PC-9 (cell line): ENCODE measurements around the gene KRT6C. TPM values are rescaled to one million over a fixed set of nuclear protein-coding genes. Genes with fewer than 3 reads are reported as not detected.

Source experiments
- BruUV-seq: library from RNA; stranded (reverse); fragments of 400-500 nt; replicated peaks from 2 replicates; lab custom pipeline; 2021; lab: Mats Ljungman, UMichigan
- CTCF ChIA-PET: fragments of 300-600 bp; sonication (Branson Sonifier 250); formaldehyde crosslinking; loops from one replicate; lab custom pipeline; 2022; ENCODE audit warnings: antibody characterized with exemption; lab: Charles Lee
- POLR2A ChIA-PET: fragments of 300-600 bp; sonication (Branson Sonifier 250); formaldehyde crosslinking; loops from one replicate; lab custom pipeline; 2022; ENCODE audit warnings: antibody characterized with exemption; ENCODE audit not compliant: unreplicated experiment; lab: Charles Lee
- DNase-seq, 2 experiments: peaks; one replicate each; pipeline versions ENCODE4 v3.0.0 to v3.0.0-alpha.2; 2015 to 2022; ENCODE audit warnings: mixed read lengths in 1 of 2
- H2AFZ ChIP-seq: fragments of 200-600 bp; sonication (generic); 2 replicates; pipeline ENCODE4 v1.8.1; 2017; ENCODE audit warnings: antibody characterized with exemption
- H3F3A ChIP-seq: fragments of 200-600 bp; sonication (generic); 2 replicates; pipeline ENCODE4 v1.8.1; 2017; ENCODE audit warnings: antibody characterized with exemption, mild to moderate bottlenecking, low read depth; ENCODE audit not compliant: insufficient read depth
- H3K27ac ChIP-seq: fragments of 200-600 bp; sonication (generic); 2 replicates; pipeline ENCODE4 v1.6.1; 2016; ENCODE audit warnings: mixed run types
- H3K27me3 ChIP-seq: fragments of 200-600 bp; sonication (generic); 2 replicates; pipeline ENCODE4 v1.6.1; 2016; ENCODE audit warnings: low read depth, mixed run types; ENCODE audit not compliant: insufficient read depth
- H3K36me3 ChIP-seq: fragments of 200-600 bp; sonication (generic); 2 replicates; pipeline ENCODE4 v1.6.1; 2016; ENCODE audit warnings: low read depth, mixed run types
- H3K4me1 ChIP-seq: fragments of 200-600 bp; sonication (generic); replicated peaks from 2 replicates; pipeline ENCODE4 v1.6.1; 2016; ENCODE audit warnings: mixed run types; ENCODE audit not compliant: insufficient read depth
- H3K4me2 ChIP-seq: fragments of 200-600 bp; sonication (generic); 2 replicates; pipeline ENCODE4 v1.6.1; 2017; ENCODE audit warnings: mixed run types
- H3K4me3 ChIP-seq: fragments of 200-600 bp; sonication (generic); 2 replicates; pipeline ENCODE4 v1.6.1; 2016; ENCODE audit warnings: mixed run types
- H3K79me2 ChIP-seq: fragments of 200-600 bp; sonication (generic); 2 replicates; pipeline ENCODE4 v1.6.1; 2017; ENCODE audit warnings: low read depth, mixed run types
- H3K9me2 ChIP-seq: fragments of 200-600 bp; sonication (generic); 2 replicates; pipeline ENCODE4 v1.8.1; 2017; ENCODE audit warnings: mild to moderate bottlenecking; ENCODE audit not compliant: insufficient read depth
- H3K9me3 ChIP-seq: fragments of 200-600 bp; sonication (generic); 2 replicates; pipeline ENCODE4 v1.8.1; 2016; ENCODE audit warnings: low read depth; ENCODE audit not compliant: insufficient read depth
- H4K20me1 ChIP-seq: fragments of 200-600 bp; sonication (generic); 2 replicates; pipeline ENCODE4 v1.8.1; 2017; ENCODE audit not compliant: insufficient read depth
- EZH2 ChIP-seq: fragments of 200-600 bp; sonication (generic); IDR thresholded peaks from 2 replicates; pipeline ENCODE4 v1.8.0; 2017; ENCODE audit warnings: antibody characterized with exemption, low read depth
- intact Hi-C: fragments of 100-400 bp; cut with micrococcal nuclease; formaldehyde crosslinking; loops from one replicate; pipeline ENCODE4 v1.10.0; 2022; ENCODE audit not compliant: unreplicated experiment
- total RNA-seq: library from RNA; stranded (reverse); gene quantifications from 2 replicates; pipeline ENCODE4 v1.2.3, GENCODE V29; 2021
- TF ChIP-seq, protein P1 (sequence below): fragments of 200-600 bp; sonication (generic); conservative IDR thresholded peaks from 2 replicates; pipeline ENCODE4 v1.6.1; 2017; ENCODE audit warnings: mixed run types, antibody characterized with exemption, mild to moderate bottlenecking, moderate library complexity

The KRT6C gene
- total RNA-seq, 1 experiment from 2014 or later: not detected

DNA sequence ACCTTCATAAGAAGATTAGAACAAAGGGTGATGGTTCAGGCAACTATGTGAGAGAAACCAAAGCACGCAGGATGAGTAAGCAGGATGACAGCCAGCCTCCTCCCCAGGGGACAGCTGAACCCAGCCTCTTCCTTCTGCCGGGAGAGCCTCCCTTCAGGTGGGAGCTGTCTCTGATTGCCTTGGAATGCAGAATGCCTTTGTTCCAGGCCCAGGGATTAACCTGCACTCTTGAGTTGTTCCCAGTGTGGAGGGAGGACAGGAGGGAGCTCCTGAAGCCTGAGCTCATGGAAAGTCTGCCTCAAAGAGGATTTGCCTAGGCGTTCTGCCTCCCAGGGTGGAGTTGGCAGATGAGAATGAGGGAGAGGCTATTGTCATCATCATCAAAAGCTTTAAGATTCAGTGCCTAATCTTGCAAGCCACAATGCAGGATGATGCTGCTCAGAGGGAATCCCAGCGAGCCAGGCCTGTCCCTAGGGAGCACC lies 23.0 kb upstream of the KRT6C start:
- Histone ChIP-seq H3F3A (peaks cover 20% of the 10 kb centered on the region; the same call in 1 of the 2 replicates), H3K9me2 (no peaks in the 10 kb centered on the region), H3K4me2 (peak overlapping the region; percentile 57; the same call in 1 of the 2 replicates), H3K9me3 (0 out of 2 replicates have a peak, but pooled peaks cover 3% of the 10 kb centered on the region), H3K27me3 (no peaks in the 10 kb centered on the region), H4K20me1 (no peaks in the 10 kb centered on the region), H2AFZ (no peak overlapping the region), H3K36me3 (no peaks in the 10 kb centered on the region), H3K4me3 (no peak overlapping the region), H3K4me1 (peaks cover 41% of the 10 kb centered on the region), H3K79me2 (no peaks in the 10 kb centered on the region), H3K27ac (peak overlapping the region; percentile 68)
- intact Hi-C loops: loop anchor here (1.0 kb wide), 1 partner anchor 26 kb away; no protein-coding TSS in a partner anchor
- peak; percentile 79 to 80 for DNase-seq
- BruUV-seq: no TSS peak
- no peak for TF ChIP-seq EZH2
- TF ChIP-seq, protein P1, sequence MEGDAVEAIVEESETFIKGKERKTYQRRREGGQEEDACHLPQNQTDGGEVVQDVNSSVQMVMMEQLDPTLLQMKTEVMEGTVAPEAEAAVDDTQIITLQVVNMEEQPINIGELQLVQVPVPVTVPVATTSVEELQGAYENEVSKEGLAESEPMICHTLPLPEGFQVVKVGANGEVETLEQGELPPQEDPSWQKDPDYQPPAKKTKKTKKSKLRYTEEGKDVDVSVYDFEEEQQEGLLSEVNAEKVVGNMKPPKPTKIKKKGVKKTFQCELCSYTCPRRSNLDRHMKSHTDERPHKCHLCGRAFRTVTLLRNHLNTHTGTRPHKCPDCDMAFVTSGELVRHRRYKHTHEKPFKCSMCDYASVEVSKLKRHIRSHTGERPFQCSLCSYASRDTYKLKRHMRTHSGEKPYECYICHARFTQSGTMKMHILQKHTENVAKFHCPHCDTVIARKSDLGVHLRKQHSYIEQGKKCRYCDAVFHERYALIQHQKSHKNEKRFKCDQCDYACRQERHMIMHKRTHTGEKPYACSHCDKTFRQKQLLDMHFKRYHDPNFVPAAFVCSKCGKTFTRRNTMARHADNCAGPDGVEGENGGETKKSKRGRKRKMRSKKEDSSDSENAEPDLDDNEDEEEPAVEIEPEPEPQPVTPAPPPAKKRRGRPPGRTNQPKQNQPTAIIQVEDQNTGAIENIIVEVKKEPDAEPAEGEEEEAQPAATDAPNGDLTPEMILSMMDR: no peak
- CTCF ChIA-PET: interaction anchor here (0.7 to 1.6 kb wide), 4 partner anchors 26 to 370 kb away, joined by 3 read pairs; no protein-coding TSS in a partner anchor
- POLR2A ChIA-PET: interaction anchor here (0.5 to 1.1 kb wide), 6 partner anchors 23 to 355 kb away, joined by 3 to 6 read pairs (median 4); no protein-coding TSS in a partner anchor

DNA sequence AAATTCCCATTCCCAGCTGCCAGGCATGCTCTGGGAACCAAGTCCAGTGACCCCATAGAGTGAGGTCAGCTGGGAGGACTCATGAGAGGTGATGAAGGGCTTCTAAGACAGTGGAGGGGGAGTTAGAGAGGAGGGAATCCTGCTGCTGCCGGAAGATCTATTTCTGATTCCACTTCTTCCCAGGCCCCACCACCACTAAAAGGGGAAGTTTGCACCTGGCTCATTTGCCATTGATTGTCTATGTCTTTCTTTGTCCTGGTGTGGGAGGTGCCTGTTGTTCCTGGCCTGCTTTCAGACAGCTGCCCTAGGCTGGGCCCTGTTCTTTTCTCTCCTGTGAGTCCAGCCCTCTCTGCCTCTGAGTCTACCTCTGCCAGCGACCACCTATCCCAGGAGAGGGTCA lies 22.4 kb upstream of the KRT6C start:
- H3K4me3 ChIP-seq: no peak overlapping the region
- H3K4me2 ChIP-seq: peak overlapping the region; percentile 57
- BruUV-seq: no TSS peak

DNA sequence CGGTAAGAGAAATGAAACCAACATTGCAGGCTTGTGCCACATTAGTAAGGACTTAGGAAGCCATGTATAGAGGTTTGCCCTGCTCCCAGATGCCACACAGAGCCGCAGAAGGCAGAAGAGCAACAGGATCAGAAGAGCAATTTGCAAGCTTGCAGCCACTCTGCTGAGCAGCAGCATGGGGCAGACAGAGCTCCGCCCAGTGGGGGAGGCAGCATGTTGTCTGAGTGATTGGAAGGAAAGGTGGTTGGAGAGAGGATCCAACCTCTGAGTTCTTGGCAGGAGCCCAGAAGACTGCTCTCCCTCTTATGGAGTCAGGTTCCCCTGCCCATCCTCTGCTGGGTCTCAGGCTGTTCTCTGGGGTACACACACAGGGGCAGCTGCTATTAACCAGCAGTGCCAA lies 21.8 kb upstream of the KRT6C start:
- Histone ChIP-seq H3K27me3 (no peaks in the 10 kb centered on the region), H3K79me2 (no peaks in the 10 kb centered on the region), H3K9me3 (0 out of 2 replicates have a peak, but pooled peaks cover 3% of the 10 kb centered on the region), H4K20me1 (no peaks in the 10 kb centered on the region), H3K36me3 (no peaks in the 10 kb centered on the region), H3K4me3 (no peak overlapping the region), H3K4me1 (peaks cover 41% of the 10 kb centered on the region), H2AFZ (no peak overlapping the region), H3K4me2 (peak overlapping the region; percentile 57), H3K9me2 (no peaks in the 10 kb centered on the region), H3K27ac (no peak overlapping the region), H3F3A (peaks cover 20% of the 10 kb centered on the region; the same call in 1 of the 2 replicates)
- intact Hi-C loops: loop anchor here (2.0 kb wide), 2 partner anchors 53 to 375 kb away; no protein-coding TSS in a partner anchor
- TF ChIP-seq EZH2: no peak
- TF ChIP-seq, protein P1: no peak
- no TSS peak for BruUV-seq
- POLR2A ChIA-PET: interaction anchor here (0.6 to 0.7 kb wide), 4 partner anchors 50 to 262 kb away, joined by 3 to 5 read pairs (median 4); partner anchors contain the start of gene KRT7
- CTCF ChIA-PET: interaction anchor here (0.6 to 1.1 kb wide), 3 partner anchors 10 to 105 kb away, joined by 3 to 4 read pairs (median 3); partner anchors contain the start of gene KRT5
- peak in 1 of 2 experiments; percentile 51 for DNase-seq

More for the DNA sequence above, 22.4 kb upstream of the KRT6C start:
- Histone ChIP-seq H2AFZ (no peak overlapping the region), H3K9me2 (no peaks in the 10 kb centered on the region), H3K27ac (peak overlapping the region; percentile 68), H3K36me3 (no peaks in the 10 kb centered on the region), H3K79me2 (no peaks in the 10 kb centered on the region), H3F3A (peaks cover 20% of the 10 kb centered on the region; the same call in 1 of the 2 replicates), H3K9me3 (0 out of 2 replicates have a peak, but pooled peaks cover 3% of the 10 kb centered on the region), H4K20me1 (no peaks in the 10 kb centered on the region), H3K27me3 (no peaks in the 10 kb centered on the region), H3K4me1 (peaks cover 41% of the 10 kb centered on the region)
- POLR2A ChIA-PET: interaction anchor here (0.6 to 1.1 kb wide), 5 partner anchors 23 to 352 kb away, joined by 3 to 5 read pairs (median 4); no protein-coding TSS in a partner anchor
- TF ChIP-seq, protein P1: no peak
- TF ChIP-seq EZH2: no peak
- intact Hi-C loops: loop anchor here (1.0 kb wide), 1 partner anchor 26 kb away; no protein-coding TSS in a partner anchor
- no peak for DNase-seq
- CTCF ChIA-PET: interaction anchor here (1.0 to 1.6 kb wide), 3 partner anchors 24 to 105 kb away, joined by 3 to 4 read pairs (median 3); partner anchors contain the start of gene KRT5
